Mesodermal cell (in vitro differentiated cells): ENCODE measurements around the gene ARHGEF40.

Experiments
- H3K27ac ChIP-seq: 2 replicates; pipeline ENCODE4 v1.7.0; 2013; ENCODE audit warnings: mild to moderate bottlenecking, low read depth, low read length, moderate library complexity; ENCODE audit not compliant: severe bottlenecking
- H3K36me3 ChIP-seq: 2 replicates; pipeline ENCODE4 v1.7.1; 2013; ENCODE audit warnings: mild to moderate bottlenecking, low read length, moderate library complexity; ENCODE audit not compliant: control insufficient read depth, insufficient read depth
- H3K4me1 ChIP-seq: one replicate; pipeline ENCODE4 v1.7.1; 2013; ENCODE audit warnings: mild to moderate bottlenecking, low read length; ENCODE audit not compliant: insufficient read depth, control insufficient read depth, poor library complexity, severe bottlenecking
- H3K4me3 ChIP-seq: 2 replicates; pipeline ENCODE4 v1.7.0; 2013; ENCODE audit warnings: low read length, control low read depth, mild to moderate bottlenecking; ENCODE audit not compliant: insufficient read depth, poor library complexity, severe bottlenecking; ENCODE audit errors: extremely low read depth
- H3K9me3 ChIP-seq: 2 replicates; pipeline ENCODE4 v1.7.1; 2013; ENCODE audit warnings: mild to moderate bottlenecking, low read length, moderate library complexity; ENCODE audit not compliant: control insufficient read depth
- WGBS, 2 experiments: methylation state at CpG; one replicate each; pipeline ENCODE4 v1.1.5; 2013; ENCODE audit warnings: missing lambda C conversion rate in 2 of 2; ENCODE audit not compliant: insufficient coverage in 2 of 2; 5-methylcytosine and 5-hydroxymethylcytosine counted together

Gene ARHGEF40

GRCh38 chr14:21099596-21099985 is 29.5 kb downstream of the ARHGEF40 start:
- no peak overlapping the region for H3K27ac ChIP-seq
- H3K4me1 ChIP-seq: peaks cover 35% of the 10 kb centered on the region
- H3K4me3 ChIP-seq: peak overlapping the region; percentile 44
- no peaks in the 10 kb centered on the region for H3K9me3 ChIP-seq
- H3K36me3 ChIP-seq: no peaks in the 10 kb centered on the region
- WGBS, 2 experiments: 92% methylated on average over 2 of the region's 5 CpGs; no CpG with 5 or more reads in 1 of the 2 experiments

GRCh38 chr14:21100931-21101330 is 30.8 kb downstream of the ARHGEF40 start, which contains the start of gene TMEM253:
TSS of gene TMEM253 (plus strand) at chr14:21101066. CDS start at chr14:21101344, 278 bp downstream.
- Histone ChIP-seq H3K27ac (no peak within 1 kb of the TSS), H3K9me3 (no peaks in the 10 kb centered on the region), H3K4me3 (no peak within 1 kb of the TSS), H3K4me1 (peaks cover 30% of the 10 kb centered on the region), H3K36me3 (no peaks in the 10 kb centered on the region)
- 86 to 88% methylated on average over 3 to 4 of the region's 5 CpGs for WGBS, 2 experiments

- Histone ChIP-seq H3K36me3 (no peaks in the 10 kb centered on the region), H3K4me1 (peaks cover 37% of the 10 kb centered on the region), H3K9me3 (no peaks in the 10 kb centered on the region), H3K27ac (no peak overlapping the region), H3K4me3 (no peak overlapping the region)
- WGBS, 2 experiments: 93 to 94% methylated on average over 3 of the region's 8 CpGs
These were observed 31.8 kb downstream of the ARHGEF40 start for GRCh38 chr14:21101802-21102413.

- 21% methylated on average over 6 to 7 of the region's 9 CpGs for WGBS, 2 experiments
- H3K9me3 ChIP-seq: no peaks in the 10 kb centered on the region
- H3K4me1 ChIP-seq: peaks cover 41% of the 10 kb centered on the region
- H3K27ac ChIP-seq: no peak overlapping the region
- H3K4me3 ChIP-seq: peak overlapping the region; percentile 60
- no peaks in the 10 kb centered on the region for H3K36me3 ChIP-seq
These were observed 32.7 kb downstream of the ARHGEF40 start for GRCh38 chr14:21102521-21103410.

- peak overlapping the region; percentile 60 for H3K4me3 ChIP-seq
- H3K36me3 ChIP-seq: no peaks in the 10 kb centered on the region
- H3K27ac ChIP-seq: peak overlapping the region; percentile 100
- no peaks in the 10 kb centered on the region for H3K9me3 ChIP-seq
- peaks cover 46% of the 10 kb centered on the region for H3K4me1 ChIP-seq
- 4% methylated on average over 4 to 9 of the region's 9 CpGs for WGBS, 2 experiments
These were observed 33.3 kb downstream of the ARHGEF40 start for GRCh38 chr14:21103411-21103709.

- Histone ChIP-seq H3K4me3 (peak overlapping the region; percentile 60), H3K36me3 (no peaks in the 10 kb centered on the region), H3K9me3 (no peaks in the 10 kb centered on the region), H3K27ac (peak overlapping the region; percentile 100), H3K4me1 (peaks cover 46% of the 10 kb centered on the region)
- WGBS, 2 experiments: 0 to 1% methylated on average over 51 to 56 of the region's 62 CpGs
These were observed 33.8 kb downstream of the ARHGEF40 start for GRCh38 chr14:21103710-21104447.

GRCh38 chr14:21104448-21105060 is 34.5 kb downstream of the ARHGEF40 start:
- peak overlapping the region; percentile 60 for H3K4me3 ChIP-seq
- 0% methylated on average over 3 to 7 of the region's 8 CpGs for whole genome bisulfite sequencing, 2 experiments
- H3K9me3 ChIP-seq: no peaks in the 10 kb centered on the region
- no peaks in the 10 kb centered on the region for H3K36me3 ChIP-seq
- H3K4me1 ChIP-seq: peaks cover 41% of the 10 kb centered on the region
- H3K27ac ChIP-seq: peak overlapping the region; percentile 100

- Histone ChIP-seq H3K4me3 (no peak overlapping the region), H3K27ac (peak overlapping the region; percentile 100), H3K36me3 (no peaks in the 10 kb centered on the region), H3K9me3 (no peaks in the 10 kb centered on the region), H3K4me1 (peaks cover 39% of the 10 kb centered on the region)
- 90 to 99% methylated on average over 3 to 8 of the region's 8 CpGs for WGBS, 2 experiments
These were observed 35.0 kb downstream of the ARHGEF40 start for GRCh38 chr14:21105095-21105494.

- Histone ChIP-seq H3K27ac (no peak overlapping the region), H3K36me3 (no peaks in the 10 kb centered on the region), H3K9me3 (no peaks in the 10 kb centered on the region), H3K4me1 (peaks cover 39% of the 10 kb centered on the region), H3K4me3 (no peak overlapping the region)
- 59 to 85% methylated on average over 3 of the region's 4 CpGs for WGBS, 2 experiments
These were observed 36.0 kb downstream of the ARHGEF40 start for GRCh38 chr14:21106176-21106497.

- no peak overlapping the region for H3K4me3 ChIP-seq
These were observed 36.6 kb downstream of the ARHGEF40 start for GRCh38 chr14:21106498-21107282.

More at GRCh38 chr14:21106498-21107282, 36.6 kb downstream of the ARHGEF40 start:
- no peaks in the 10 kb centered on the region for H3K36me3 ChIP-seq
- H3K9me3 ChIP-seq: no peaks in the 10 kb centered on the region
- H3K4me1 ChIP-seq: peaks cover 37% of the 10 kb centered on the region
- WGBS, 2 experiments: 33 to 37% methylated on average over 10 of the region's 11 CpGs
- peak overlapping the region; percentile 73 for H3K27ac ChIP-seq
